Iris pigment epithelial cell (primary cell): ENCODE data around the gene CDH16.
"Not testable (repeated sequence)": the region's sequence is repeated elsewhere in the genome, so short reads cannot be mapped to it uniquely, and the experiment has no call there.

Experiments used
- DNase-seq: peaks from one replicate; pipeline ENCODE4 v3.0.0-alpha.2; 2011; ENCODE audit warnings: low read depth

Gene CDH16

GRCh38 chr16:66871363-66871762 is 47.3 kb downstream of the CDH16 start:
- DNase-seq = not testable (repeated sequence)

- DNase-seq = no peak
These were observed 49.3 kb downstream of the CDH16 start for GRCh38 chr16:66869424-66869823.

- no peak for DNase-seq
These were observed 55.0 kb downstream of the CDH16 start for GRCh38 chr16:66863707-66864106.

- no peak for DNase-seq
These were observed 56.6 kb downstream of the CDH16 start for GRCh38 chr16:66862023-66862520.

GRCh38 chr16:66859397-66860068 is 59.2 kb downstream of the CDH16 start:
- DNase-seq = no peak

- peak; percentile 49 for DNase-seq
These were observed 59.8 kb downstream of the CDH16 start for GRCh38 chr16:66858740-66859396.
